K562 (cell line): Measurements from ENCODE around the gene NTM. TPM values are rescaled to one million over a fixed set of nuclear protein-coding genes. Genes with fewer than 3 reads are reported as not detected.

ENCODE experiments used
- ATAC-seq: fragments of 200-7000 bp; cut with Tn5 transposase; 3 replicates; pipeline ENCODE4 v1.9.1; 2020; ENCODE audit warnings: moderate library complexity
- BruUV-seq: library from RNA; stranded (reverse); fragments of 400-500 nt; replicated peaks from 2 replicates; lab custom pipeline; 2021; lab: Mats Ljungman, UMichigan
- CTCF ChIA-PET: fragments of 300-600 bp; formaldehyde crosslinking; extraction: SDS; loops from one replicate; lab custom pipeline; 2021; ENCODE audit warnings: low intra/inter-chr PET ratio; lab: Yijun Ruan, JAX
- POLR2A ChIA-PET: fragments of 300-600, 350-650 bp; sonication (Branson Sonifier 250); formaldehyde crosslinking; extraction: SDS; loops from one replicate; lab custom pipeline; 2021; ENCODE audit warnings: antibody characterized with exemption, inconsistent platforms; lab: Yijun Ruan, JAX
- DNase-seq, 4 experiments: peaks; one replicate each; pipeline versions ENCODE4 v3.0.0 to v3.0.0-alpha.2; 2011 to 2018; ENCODE audit warnings: low spot score in 3 of 4, mixed read lengths in 3 of 4; ENCODE audit errors: extremely low read depth in 1 of 4
- FAIRE-seq: peaks from 2 replicates; lab custom pipeline; 2011; peaks lifted over from hg19 to GRCh38; lab: Jason Lieb, UNC
- H2AFZ ChIP-seq: 2 replicates; pipeline ENCODE4 v1.6.0; 2011; ENCODE audit warnings: low read depth, low read length, control low read depth, inconsistent platforms
- H3K27ac ChIP-seq: fragments of 200-600 bp; 3 replicates; pipeline ENCODE4 v1.8.0; 2011; ENCODE audit warnings: low read depth, mild to moderate bottlenecking, control low read depth, inconsistent platforms, low read length, moderate library complexity, mixed read lengths; ENCODE audit errors: extremely low read depth
- H3K27me3 ChIP-seq, 2 experiments: fragments of 300-600 bp in 1 of 2; 2 replicates in 1 of 2; 3 replicates in 1 of 2; pipeline versions ENCODE4 v1.6.0 to v1.8.0; 2011; ENCODE audit warnings: inconsistent platforms in 2 of 2, low read length in 2 of 2, mild to moderate bottlenecking in 1 of 2, mixed read lengths in 1 of 2, moderate library complexity in 1 of 2; ENCODE audit not compliant: control insufficient read depth in 2 of 2, insufficient read depth in 2 of 2
- H3K36me3 ChIP-seq: fragments of 300-600 bp; 3 replicates; pipeline ENCODE4 v1.8.0; 2011; ENCODE audit warnings: mild to moderate bottlenecking, low read length, inconsistent platforms; ENCODE audit not compliant: control insufficient read depth, insufficient read depth
- H3K4me1 ChIP-seq, 2 experiments: fragments of 200-600 bp in 1 of 2; replicated peaks in 1 of 2; 2 replicates in 1 of 2; 3 replicates in 1 of 2; pipeline versions ENCODE4 v1.5.1 to v1.8.0; 2011; ENCODE audit warnings: inconsistent platforms in 2 of 2, low read length in 2 of 2, mild to moderate bottlenecking in 1 of 2, mixed read lengths in 1 of 2, moderate library complexity in 1 of 2; ENCODE audit not compliant: control insufficient read depth in 2 of 2, insufficient read depth in 2 of 2
- H3K4me2 ChIP-seq: 2 replicates; pipeline ENCODE4 v1.6.1; 2011; ENCODE audit warnings: low read length, control low read depth, inconsistent platforms, mixed read lengths; ENCODE audit not compliant: insufficient read depth
- H3K4me3 ChIP-seq: fragments of 200-600 bp; sonication (generic), shearing (Covaris generic); 2 replicates; pipeline ENCODE4 v1.5.1; 2016; ENCODE audit warnings: control low read depth, inconsistent platforms
- H3K79me2 ChIP-seq: fragments of 200-600 bp; 3 replicates; pipeline ENCODE4 v1.8.0; 2011; ENCODE audit warnings: low read length, inconsistent platforms; ENCODE audit not compliant: control insufficient read depth, insufficient read depth
- H3K9ac ChIP-seq, 2 experiments: 2 replicates each; pipeline versions ENCODE4 v1.6.0 to v1.6.1; 2011; ENCODE audit warnings: low read depth in 2 of 2, low read length in 2 of 2, control low read depth in 1 of 2, inconsistent platforms in 1 of 2, mild to moderate bottlenecking in 1 of 2, mixed read lengths in 1 of 2; ENCODE audit not compliant: insufficient read depth in 1 of 2
- H3K9me1 ChIP-seq: one replicate; pipeline ENCODE4 v1.6.0; 2011; ENCODE audit warnings: inconsistent platforms, mild to moderate bottlenecking, low read length, moderate library complexity; ENCODE audit not compliant: control insufficient read depth, insufficient read depth
- H3K9me3 ChIP-seq: replicated peaks from 2 replicates; pipeline ENCODE4 v1.5.1; 2011; ENCODE audit warnings: low read depth, low read length, inconsistent platforms; ENCODE audit not compliant: control insufficient read depth, insufficient read depth
- H4K20me1 ChIP-seq: replicated peaks from 2 replicates; pipeline ENCODE4 v1.6.1; 2011; ENCODE audit warnings: low read length, inconsistent platforms, mixed read lengths; ENCODE audit not compliant: control insufficient read depth, insufficient read depth
- CXXC5 ChIP-seq: fragments of 250-450 bp; sonication (Bioruptor Pico); IDR thresholded peaks from 2 replicates; pipeline ENCODE4 v1.8.0; 2022; ENCODE audit warnings: inconsistent platforms, mild to moderate bottlenecking, moderate library complexity
- DDX20 ChIP-seq: fragments of 450-650 bp; IDR thresholded peaks from 2 replicates; pipeline ENCODE4 v1.6.1; 2016; ENCODE audit warnings: missing genetic modification characterization, low read depth, mild to moderate bottlenecking, missing compliant biosample characterization, moderate library complexity
- FOS ChIP-seq: IDR thresholded peaks from 3 replicates; pipeline ENCODE4 v1.6.1; 2011; ENCODE audit not compliant: insufficient read length; ENCODE audit errors: extremely low read depth
- MAFK ChIP-seq: IDR thresholded peaks from 2 replicates; pipeline ENCODE4 v1.6.1; 2011; ENCODE audit warnings: low read length, improper control_type of control experiment
- MAZ ChIP-seq, 2 experiments: fragments of 450-650 bp in 1 of 2; sonication (generic) in 1 of 2; formaldehyde crosslinking; IDR thresholded peaks in 1 of 2; conservative IDR thresholded peaks in 1 of 2; 2 replicates each; pipeline versions ENCODE4 v1.4.0 to v1.5.0; 2020; ENCODE audit warnings: mild to moderate bottlenecking in 1 of 2, missing genetic modification reagents in 1 of 2
- MECOM ChIP-seq: fragments of 250-450 bp; sonication (Bioruptor Pico); IDR thresholded peaks from 2 replicates; pipeline ENCODE4 v1.8.0; 2022; ENCODE audit warnings: inconsistent platforms
- RBM25 ChIP-seq: fragments of 200-400 bp; formaldehyde crosslinking; IDR thresholded peaks from 2 replicates; pipeline ENCODE4 v1.6.1; 2018; ENCODE audit warnings: low read length, low read depth, moderate library complexity; ENCODE audit not compliant: severe bottlenecking
- RFX5 ChIP-seq: IDR thresholded peaks from 2 replicates; pipeline ENCODE4 v1.6.1; 2011; ENCODE audit warnings: low read depth, mild to moderate bottlenecking, improper control_type of control experiment, low read length
- ZBTB43 ChIP-seq: sonication (generic); formaldehyde crosslinking; IDR thresholded peaks from 2 replicates; pipeline ENCODE4 v1.8.0; 2023; ENCODE audit warnings: mild to moderate bottlenecking, missing genetic modification reagents
- ZBTB5 ChIP-seq: fragments of 450-650 bp; IDR thresholded peaks from 2 replicates; pipeline ENCODE4 v1.6.1; 2017; ENCODE audit warnings: antibody characterized with exemption
- ZNF143 ChIP-seq: sonication (generic); formaldehyde crosslinking; IDR thresholded peaks from 2 replicates; pipeline ENCODE4 v1.9.0; 2022; ENCODE audit warnings: mild to moderate bottlenecking, missing genetic modification reagents
- ZNF24 ChIP-seq: fragments of 450-650 bp; IDR thresholded peaks from 2 replicates; pipeline ENCODE4 v1.6.1; 2016
- WGBS: fragments of 100-300 bp; shearing (Covaris generic); methylation state at CpG from one replicate; pipeline ENCODE4 v1.1.6; 2016; ENCODE audit warnings: low coverage, mixed read lengths; ENCODE audit not compliant: insufficient coverage; ENCODE audit errors: missing lambda C conversion rate; 5-methylcytosine and 5-hydroxymethylcytosine counted together
- in situ Hi-C: fragments of 300-500 bp; cut with MboI; formaldehyde crosslinking; loops from 4 replicates; pipeline ENCODE4 v1.15.0; 2018; ENCODE audit warnings: inconsistent platforms, mixed read lengths
- intact Hi-C: fragments of 100-400 bp; cut with micrococcal nuclease; formaldehyde crosslinking; loops from 2 replicates; pipeline ENCODE4 v1.14.2; 2022
- polyA plus RNA-seq, 8 experiments: library from polyadenylated mRNA; depleted of rRNA in 4 of 8; stranded (reverse) in 5 of 8; unstranded in 3 of 8; fragments of >200 nt; fragmentation: Nextera tagmentation in 2 of 8; fragmentation: Illumina TruSeq in 1 of 8; extraction: Ambion mirVana in 2 of 8; extraction: Trizol in 1 of 8; gene quantifications; 2 replicates each; pipeline versions ENCODE4 v1.2.1 to v1.2.3, GENCODE V29; 2011 to 2014; ENCODE audit warnings: inconsistent platforms in 1 of 8, missing spikeins in 1 of 8
- total RNA-seq, 7 experiments: library from RNA; depleted of rRNA in 6 of 7; stranded (reverse); fragments of >200 nt in 6 of 7; fragmentation: Illumina TruSeq in 2 of 7; extraction: Trizol in 2 of 7; gene quantifications; 2 replicates each; pipeline versions ENCODE4 v1.2.1 to v1.2.3, GENCODE V29; 2011 to 2021; ENCODE audit warnings: low replicate concordance in 1 of 7

NTM gene
- total and polyA plus RNA-seq, 9 of the 15 experiments (the other 6 are each of a cell fraction or from before 2014, with no cell fraction given): not detected

- FAIRE-seq (no peak), ATAC-seq (no peak), DNase-seq (no peak)
- CTCF ChIA-PET: no interaction called here
- Histone ChIP-seq H3K27ac (no peak overlapping the region), H4K20me1 (no peaks in the 10 kb centered on the region), H3K36me3 (no peaks in the 10 kb centered on the region), H3K4me3 (no peak overlapping the region), H3K9ac (no peak overlapping the region), H3K79me2 (no peaks in the 10 kb centered on the region), H3K9me1 (no peaks in the 10 kb centered on the region), H3K4me2 (no peak overlapping the region), H3K27me3 (no peaks in the 10 kb centered on the region), H3K4me1 (no peaks in the 10 kb centered on the region), H2AFZ (no peak overlapping the region), H3K9me3 (no peaks in the 10 kb centered on the region; the same call in 1 of the 2 replicates)
- intact Hi-C loops (no loop called here), in situ Hi-C loops (no loop called here)
- WGBS: 3% methylated on average over 5 of the region's 6 CpGs
- no TSS peak for BruUV-seq
- POLR2A ChIA-PET: interaction anchor here (0.6 kb wide), 1 partner anchor 695 kb away, joined by 4 read pairs; no protein-coding TSS in a partner anchor
- TF ChIP-seq ZNF24 (no peak), ZBTB43 (CRISPR knock-in tag) (no peak), ZBTB5 (no peak), MAFK (no peak), CXXC5 (no peak), MECOM (CRISPR knock-in tag) (no peak), DDX20 (no peak), ZNF143 (CRISPR knock-in tag) (no peak), FOS (no peak), RFX5 (no peak), MAZ (CRISPR knock-in tag; conservative IDR thresholded peaks at IDR 0.05 in 1 of 2, IDR thresholded peaks at IDR 0.05 in 1 of 2) (no peak), RBM25 (no peak)
Measured at GRCh38 chr11:132118661-132119060, 748.2 kb downstream of the NTM start.
